Prostate gland (tissue), 2 donors: Measurements from ENCODE around the gene RAB29. TPM values are rescaled to one million over a fixed set of nuclear protein-coding genes. Genes with fewer than 3 reads are reported as not detected.

Source experiments
- DNase-seq: peaks from one replicate; pipeline ENCODE4 v3.0.0-alpha.2; 2019; ENCODE audit warnings: low spot score
- H3K27ac ChIP-seq, 2 donors: fragments of 200-600 bp; sonication (generic); 2 replicates each; pipeline ENCODE4 v1.5.1; 2017 to 2019
- H3K27me3 ChIP-seq: fragments of 200-600 bp; sonication (generic); replicated peaks from 2 replicates; pipeline ENCODE4 v1.5.1; 2019; ENCODE audit not compliant: insufficient read depth
- H3K36me3 ChIP-seq, 2 donors: fragments of 200-600 bp; sonication (generic); 1 replicate in 1 of 2; 2 replicates in 1 of 2; pipeline versions ENCODE4 v1.5.1 to v1.8.1; 2017 to 2019
- H3K4me1 ChIP-seq: fragments of 200-600 bp; sonication (generic); replicated peaks from 2 replicates; pipeline ENCODE4 v1.5.1; 2019
- H3K4me3 ChIP-seq, 2 donors: fragments of 200-600 bp; sonication (generic); 2 replicates each; pipeline ENCODE4 v1.5.1; 2017 to 2019
- H3K9me3 ChIP-seq: fragments of 200-600 bp; sonication (generic); 2 replicates; pipeline ENCODE4 v1.5.1; 2017
- POLR2A ChIP-seq: fragments of 450-650 bp; IDR thresholded peaks from one replicate; pipeline ENCODE4 v1.6.1; 2016; ENCODE audit warnings: antibody characterized with exemption, mild to moderate bottlenecking
- POLR2AphosphoS5 ChIP-seq: sonication (generic); formaldehyde crosslinking; IDR thresholded peaks from one replicate; pipeline ENCODE4 v1.6.1; 2017; ENCODE audit warnings: antibody characterized with exemption
- WGBS: methylation state at CpG from one replicate; pipeline ENCODE4 v1.1.5; 2018; 5-methylcytosine and 5-hydroxymethylcytosine counted together
- intact Hi-C: fragments of 100-400 bp; cut with DNase I; formaldehyde crosslinking; loops from one replicate; pipeline ENCODE4 v1.14.2; 2022
- total RNA-seq, 2 donors: library from RNA; depleted of rRNA; stranded (reverse); fragments of >200 nt; gene quantifications; one replicate each; pipeline ENCODE4 v1.1.0, GENCODE V29; 2016
- TF ChIP-seq, protein P1 (sequence below), 4 experiments: fragments of 200-600 bp in 2 of 4; fragments of 450-650 bp in 2 of 4; sonication (generic) in 2 of 4; IDR thresholded peaks; 1 replicate in 3 of 4; 2 replicates in 1 of 4; pipeline ENCODE4 v1.5.1; 2016 to 2019; ENCODE audit warnings: antibody characterized with exemption in 4 of 4, mild to moderate bottlenecking in 2 of 4, moderate library complexity in 2 of 4

Gene RAB29
- total RNA-seq, 2 donors from 2014 or later, result 18.6 to 36.7 TPM

DNA sequence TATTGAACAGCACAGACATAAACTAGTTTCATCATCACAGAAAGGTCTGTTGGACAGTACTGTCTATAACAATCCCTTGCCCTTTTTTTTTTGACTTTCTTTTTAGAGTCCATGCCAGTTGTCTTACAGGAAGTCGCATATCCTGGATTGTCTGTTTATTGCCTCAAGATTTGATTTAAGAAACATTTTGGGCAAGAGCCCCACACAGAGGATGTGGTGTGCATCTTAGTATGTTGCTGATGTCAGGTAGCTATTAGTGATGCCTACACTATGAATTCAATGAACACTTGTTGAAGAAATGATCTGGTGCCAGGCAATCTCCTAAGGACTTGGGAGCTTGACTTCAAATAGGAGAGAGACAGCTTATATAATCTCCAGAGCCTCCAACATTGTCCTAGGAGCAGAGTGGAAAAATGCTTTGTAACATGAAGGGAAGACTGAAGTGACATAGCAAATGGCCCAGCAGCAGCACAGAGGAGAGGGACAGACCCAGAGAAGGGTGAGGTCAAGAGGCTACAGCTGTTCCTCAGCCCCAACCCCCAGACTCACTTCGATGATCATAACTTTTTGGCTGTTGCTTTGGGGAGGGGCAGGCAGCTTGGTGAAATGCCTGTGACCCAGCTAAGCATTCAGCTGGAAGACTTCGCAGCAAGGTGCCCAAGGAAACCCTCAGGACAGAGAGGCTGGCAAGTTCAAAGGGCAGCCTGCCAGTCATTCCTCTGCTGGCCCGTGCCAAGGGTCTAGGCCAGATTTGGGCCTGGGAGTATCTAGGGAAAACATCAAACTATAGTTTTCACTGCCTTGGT is 7.5 kb upstream of the RAB29 start:
- H3K27ac ChIP-seq, result no peak overlapping the region
- no peak for DNase-seq
- H3K9me3 ChIP-seq, result no peaks in the 10 kb centered on the region
- 77% methylated on average over 4 of the region's 4 CpGs for WGBS
- TF ChIP-seq POLR2AphosphoS5 (no peak), POLR2A (no peak)
- TF ChIP-seq, protein P1, sequence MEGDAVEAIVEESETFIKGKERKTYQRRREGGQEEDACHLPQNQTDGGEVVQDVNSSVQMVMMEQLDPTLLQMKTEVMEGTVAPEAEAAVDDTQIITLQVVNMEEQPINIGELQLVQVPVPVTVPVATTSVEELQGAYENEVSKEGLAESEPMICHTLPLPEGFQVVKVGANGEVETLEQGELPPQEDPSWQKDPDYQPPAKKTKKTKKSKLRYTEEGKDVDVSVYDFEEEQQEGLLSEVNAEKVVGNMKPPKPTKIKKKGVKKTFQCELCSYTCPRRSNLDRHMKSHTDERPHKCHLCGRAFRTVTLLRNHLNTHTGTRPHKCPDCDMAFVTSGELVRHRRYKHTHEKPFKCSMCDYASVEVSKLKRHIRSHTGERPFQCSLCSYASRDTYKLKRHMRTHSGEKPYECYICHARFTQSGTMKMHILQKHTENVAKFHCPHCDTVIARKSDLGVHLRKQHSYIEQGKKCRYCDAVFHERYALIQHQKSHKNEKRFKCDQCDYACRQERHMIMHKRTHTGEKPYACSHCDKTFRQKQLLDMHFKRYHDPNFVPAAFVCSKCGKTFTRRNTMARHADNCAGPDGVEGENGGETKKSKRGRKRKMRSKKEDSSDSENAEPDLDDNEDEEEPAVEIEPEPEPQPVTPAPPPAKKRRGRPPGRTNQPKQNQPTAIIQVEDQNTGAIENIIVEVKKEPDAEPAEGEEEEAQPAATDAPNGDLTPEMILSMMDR (IDR thresholded peaks at IDR 0.05), result no peak
- no peaks in the 10 kb centered on the region for H3K36me3 ChIP-seq
- H3K4me1 ChIP-seq, result no peaks in the 10 kb centered on the region
- no peaks in the 10 kb centered on the region for H3K27me3 ChIP-seq
- no peak overlapping the region for H3K4me3 ChIP-seq
- intact Hi-C loops, result no loop called here

DNA sequence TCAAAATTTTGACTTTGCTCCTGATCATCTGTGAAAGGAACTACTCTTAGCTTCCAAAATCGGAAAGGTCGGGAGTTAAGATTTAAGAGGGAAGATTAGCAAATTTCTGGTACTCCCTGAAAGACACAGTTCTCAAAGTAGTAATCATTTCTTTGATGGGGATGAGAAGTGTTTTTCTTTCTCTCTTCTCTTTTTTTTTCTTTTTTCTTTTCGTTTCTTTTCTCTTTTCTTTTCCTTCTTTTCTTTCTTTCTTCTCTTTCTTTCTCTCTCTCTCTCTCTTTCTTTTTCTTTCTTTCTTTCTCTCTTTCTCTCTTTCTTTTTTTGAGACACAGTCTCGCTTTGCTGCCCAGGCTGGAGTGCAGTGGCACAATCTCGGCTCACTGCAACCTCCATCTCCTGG is 5.1 kb upstream of the RAB29 start:
- 86% methylated on average over 5 of the region's 5 CpGs for WGBS
- H3K9me3 ChIP-seq, result no peaks in the 10 kb centered on the region
- DNase-seq, result no peak
- no peaks in the 10 kb centered on the region for H3K36me3 ChIP-seq
- intact Hi-C loops, result no loop called here
- H3K27me3 ChIP-seq, result no peaks in the 10 kb centered on the region
- no peak overlapping the region for H3K4me3 ChIP-seq
- no peaks in the 10 kb centered on the region for H3K4me1 ChIP-seq
- TF ChIP-seq, protein P1 (IDR thresholded peaks at IDR 0.05), result no peak
- TF ChIP-seq POLR2A, result no peak
- no peak for TF ChIP-seq POLR2AphosphoS5
- H3K27ac ChIP-seq, result no peak overlapping the region

DNA sequence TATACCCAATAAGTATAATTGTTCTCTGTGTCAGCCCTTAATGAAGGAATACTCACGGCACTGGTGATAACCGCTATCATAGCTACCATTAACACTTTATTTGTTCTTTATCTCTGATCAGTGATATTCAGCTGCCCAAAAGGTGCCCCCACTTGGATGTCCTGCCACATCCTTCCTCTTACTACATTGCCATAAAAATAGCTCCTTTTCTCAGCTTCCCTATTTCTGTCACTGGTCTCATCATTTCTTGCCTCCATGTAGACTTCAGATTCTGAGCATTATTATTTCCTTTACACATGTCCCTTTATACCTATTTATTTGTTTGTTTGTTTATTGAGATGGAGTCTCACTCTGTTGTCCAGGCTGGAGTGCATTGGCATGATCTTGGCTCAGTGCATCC is 2.7 kb upstream of the RAB29 start:
- Histone ChIP-seq H3K36me3 (no peaks in the 10 kb centered on the region), H3K4me3 (no peak overlapping the region), H3K27ac (no peak overlapping the region), H3K27me3 (no peaks in the 10 kb centered on the region), H3K4me1 (no peaks in the 10 kb centered on the region), H3K9me3 (no peaks in the 10 kb centered on the region)
- no peak for DNase-seq
- TF ChIP-seq POLR2A, result no peak
- TF ChIP-seq, protein P1 (IDR thresholded peaks at IDR 0.05), result no peak
- no peak for TF ChIP-seq POLR2AphosphoS5
- WGBS, result 86% methylated on average over 2 of the region's 2 CpGs
- intact Hi-C loops, result no loop called here

DNA sequence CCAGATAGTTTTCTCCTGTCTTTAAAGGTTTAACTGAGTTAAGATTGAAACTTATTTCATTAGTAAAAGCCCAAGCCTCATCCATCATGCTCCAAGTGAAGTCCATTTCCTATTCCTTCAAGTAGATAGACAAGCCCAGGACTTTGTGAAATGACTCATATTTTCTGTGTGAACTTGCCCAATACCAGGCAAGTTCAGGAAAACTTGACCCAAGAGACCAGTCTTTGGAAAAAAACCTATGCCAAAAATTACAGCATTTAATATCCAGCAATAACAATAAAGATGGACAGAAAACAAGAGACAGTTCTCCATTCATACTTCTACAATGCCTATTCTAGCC is 405 bp upstream of the RAB29 start:
- intact Hi-C loops, result no loop called here
- Histone ChIP-seq H3K9me3 (no peaks in the 10 kb centered on the region), H3K27me3 (no peaks in the 10 kb centered on the region), H3K27ac (peak overlapping the region in 1 of 2 donors; percentile 58), H3K4me1 (no peaks in the 10 kb centered on the region), H3K4me3 (peak overlapping the region; percentile 67 to 80), H3K36me3 (no peaks in the 10 kb centered on the region)
- DNase-seq, result no peak
- no peak for TF ChIP-seq POLR2A
- TF ChIP-seq POLR2AphosphoS5, result no peak
- TF ChIP-seq, protein P1 (IDR thresholded peaks at IDR 0.05), result no peak
